HG03025 (cell line): ENCODE data around the gene FAM13B.
"Not testable (repeated sequence)": the region's sequence is repeated elsewhere in the genome, so short reads cannot be mapped to it uniquely, and the experiment has no call there.

Experiments used
- ATAC-seq: cut with Tn5 transposase; IDR thresholded peaks from one replicate; pipeline ENCODE4 v1.9.1; 2021; ENCODE audit warnings: mild to moderate bottlenecking, moderate library complexity; ENCODE audit not compliant: unreplicated experiment, low FRiP score

The FAM13B gene

GRCh38 chr5:137994556-137994955, 38.3 kb downstream of the FAM13B start:
- no peak for ATAC-seq

- no peak for ATAC-seq
Measured at GRCh38 chr5:137989419-137989818, 43.5 kb downstream of the FAM13B start.

GRCh38 chr5:137975208-137975607, 57.7 kb downstream of the FAM13B start:
- ATAC-seq = no peak

- not testable (repeated sequence) for ATAC-seq
Measured at GRCh38 chr5:137970384-137970783, 62.5 kb downstream of the FAM13B start.

GRCh38 chr5:137960819-137961218, 72.1 kb downstream of the FAM13B start:
- no peak for ATAC-seq

GRCh38 chr5:137960141-137960540, 72.7 kb downstream of the FAM13B start:
- no peak for ATAC-seq

GRCh38 chr5:137959488-137959887, 73.4 kb downstream of the FAM13B start:
- no peak for ATAC-seq

- no peak for ATAC-seq
Measured at GRCh38 chr5:137957948-137958347, 74.9 kb downstream of the FAM13B start.

GRCh38 chr5:137954131-137954879, 78.6 kb downstream of the FAM13B start:
- no peak for ATAC-seq

- no peak for ATAC-seq
Measured at GRCh38 chr5:137945825-137946224, 87.1 kb downstream of the FAM13B start.

- not testable (repeated sequence) for ATAC-seq
Measured at GRCh38 chr5:137944280-137944679, 88.6 kb downstream of the FAM13B start.

- ATAC-seq = no peak
Measured at GRCh38 chr5:137939331-137939730, 93.5 kb downstream of the FAM13B start.

GRCh38 chr5:137938751-137939143, 94.1 kb downstream of the FAM13B start:
- no peak for ATAC-seq

- ATAC-seq = no peak
Measured at GRCh38 chr5:137937994-137938750, 94.7 kb downstream of the FAM13B start.

- no peak for ATAC-seq
Measured at GRCh38 chr5:137935694-137936093, 97.2 kb downstream of the FAM13B start.

- no peak for ATAC-seq
Measured at GRCh38 chr5:137935190-137935589, 97.7 kb downstream of the FAM13B start.

GRCh38 chr5:137933491-137933911, 99.4 kb downstream of the FAM13B start:
- no peak for ATAC-seq

GRCh38 chr5:137932800-137933199, 100.1 kb downstream of the FAM13B start:
- ATAC-seq = no peak

- ATAC-seq = no peak
Measured at GRCh38 chr5:137923856-137924255, 109.0 kb downstream of the FAM13B start.

GRCh38 chr5:137921931-137922330, 110.9 kb downstream of the FAM13B start:
- ATAC-seq = no peak

GRCh38 chr5:137916923-137917322, 116.0 kb downstream of the FAM13B start:
- ATAC-seq = no peak

- no peak for ATAC-seq
Measured at GRCh38 chr5:137914758-137915157, 118.1 kb downstream of the FAM13B start.
